BLaER1 treated with 17β-estradiol and CSF1 and Interleukin-3, amounts not matched to agents 10 nM and 100 nM (cell line): ENCODE measurements around the gene POLR3K.

Source experiments
- H3K27ac ChIP-seq, 11 experiments: shearing (Covaris generic); formaldehyde crosslinking; 2 replicates each; pipeline ENCODE4 v1.8.1; 2022
- H3K27me3 ChIP-seq, 11 experiments: shearing (Covaris generic); formaldehyde crosslinking; 2 replicates each; pipeline ENCODE4 v1.8.1; 2022
- H3K36me3 ChIP-seq, 11 experiments: shearing (Covaris generic); formaldehyde crosslinking; 2 replicates each; pipeline ENCODE4 v1.8.1; 2022
- H3K4me1 ChIP-seq, 10 experiments: shearing (Covaris generic); formaldehyde crosslinking; 2 replicates each; pipeline ENCODE4 v1.8.1; 2022
- H3K4me2 ChIP-seq, 11 experiments: shearing (Covaris generic); formaldehyde crosslinking; 2 replicates each; pipeline ENCODE4 v1.8.1; 2022
- H3K4me3 ChIP-seq, 10 experiments: shearing (Covaris generic); formaldehyde crosslinking; 2 replicates each; pipeline ENCODE4 v1.8.1; 2022
- H3K9ac ChIP-seq, 11 experiments: shearing (Covaris generic); formaldehyde crosslinking; 2 replicates each; pipeline ENCODE4 v1.8.1; 2022
- H3K9me3 ChIP-seq, 11 experiments: shearing (Covaris generic); formaldehyde crosslinking; replicated peaks in 1 of 11; 2 replicates each; pipeline ENCODE4 v1.8.1; 2022
- H4K20me1 ChIP-seq, 11 experiments: shearing (Covaris generic); formaldehyde crosslinking; 2 replicates each; pipeline ENCODE4 v1.8.1; 2022
- Cebpa-rat ChIP-seq, 11 experiments: shearing (Covaris generic); IDR thresholded peaks; 2 replicates each; pipeline ENCODE4 v1.8.1; 2022

Gene POLR3K

GRCh38 chr16:60166-60565 lies 6.8 kb upstream of the POLR3K start:
- Histone ChIP-seq H3K36me3 (peaks cover 38 to 90% (median 49%) of the 10 kb centered on the region in 11 experiments), H3K9ac (no peak overlapping the region), H3K27me3 (no peaks in the 10 kb centered on the region), H4K20me1 (peaks cover 0 to 71% (median 19%) of the 10 kb centered on the region in 11 experiments; a peak in 13 of 22 replicates), H3K4me1 (peaks cover 11 to 20% (median 14%) of the 10 kb centered on the region in 10 experiments; a peak in 19 of 20 replicates), H3K4me2 (no peak overlapping the region), H3K27ac (no peak overlapping the region), H3K4me3 (no peak overlapping the region), H3K9me3 (no peaks in the 10 kb centered on the region)
- TF ChIP-seq Cebpa-rat (IDR thresholded peaks at IDR 0.05): no peak

DNA sequence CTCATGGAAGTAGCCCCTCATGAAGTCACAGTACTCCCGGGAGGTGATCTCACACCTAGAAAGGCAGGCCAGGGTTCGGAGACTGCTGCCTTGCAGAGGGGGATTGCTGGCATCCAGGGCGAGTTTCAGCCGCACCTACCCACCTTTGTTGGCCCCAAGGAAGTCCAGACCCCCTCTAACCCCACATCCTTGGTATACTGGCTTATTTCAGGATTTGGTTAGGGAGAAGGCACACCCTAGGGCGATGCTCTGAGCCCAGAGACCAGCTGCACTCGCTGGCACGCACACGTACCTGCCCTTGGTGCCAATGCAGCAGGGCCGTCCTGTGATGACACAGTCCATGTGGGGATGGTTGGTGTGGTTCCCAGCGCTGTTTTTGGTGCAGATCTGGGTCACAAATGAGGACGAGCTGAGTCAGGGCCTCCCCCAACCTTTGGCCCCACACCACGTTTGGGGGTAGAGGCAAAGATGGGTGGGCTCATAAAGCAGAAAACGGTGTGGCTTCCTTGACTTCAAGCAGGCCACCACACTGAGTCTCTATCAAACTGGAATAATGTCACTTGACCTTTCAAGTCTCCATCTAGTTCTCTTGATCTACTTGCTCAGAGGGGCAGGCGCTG lies 6.1 kb upstream of the POLR3K start:
- Histone ChIP-seq H3K4me2 (no peak overlapping the region), H3K9me3 (no peaks in the 10 kb centered on the region), H3K36me3 (peaks cover 39 to 87% (median 52%) of the 10 kb centered on the region in 11 experiments), H3K27me3 (no peaks in the 10 kb centered on the region), H4K20me1 (peaks cover 0 to 71% (median 18%) of the 10 kb centered on the region in 11 experiments; a peak in 13 of 22 replicates), H3K4me3 (no peak overlapping the region), H3K9ac (peak overlapping the region in 1 of 11 experiments; percentile 15; a peak in 1 of 22 replicates), H3K27ac (no peak overlapping the region), H3K4me1 (peaks cover 17 to 26% (median 20%) of the 10 kb centered on the region in 10 experiments)
- TF ChIP-seq Cebpa-rat (IDR thresholded peaks at IDR 0.05): no peak

- Histone ChIP-seq H3K36me3 (peaks cover 39 to 80% (median 52%) of the 10 kb centered on the region in 11 experiments), H3K27me3 (no peaks in the 10 kb centered on the region), H3K27ac (no peak overlapping the region), H3K9me3 (no peaks in the 10 kb centered on the region), H3K9ac (peak overlapping the region in 1 of 11 experiments; percentile 15; a peak in 1 of 22 replicates), H3K4me3 (no peak overlapping the region), H3K4me1 (peaks cover 18 to 26% (median 21%) of the 10 kb centered on the region in 10 experiments), H3K4me2 (no peak overlapping the region), H4K20me1 (peaks cover 0 to 63% (median 21%) of the 10 kb centered on the region in 11 experiments; a peak in 13 of 22 replicates)
- TF ChIP-seq Cebpa-rat (IDR thresholded peaks at IDR 0.05): no peak
These were observed 5.4 kb upstream of the POLR3K start for GRCh38 chr16:58491-59439.

- H4K20me1 ChIP-seq: peaks cover 0 to 57% (median 24%) of the 10 kb centered on the region in 11 experiments; a peak in 13 of 22 replicates
- no peaks in the 10 kb centered on the region for H3K9me3 ChIP-seq
- peak overlapping the region in 1 of 11 experiments; percentile 32; a peak in 1 of 22 replicates for H3K4me2 ChIP-seq
- peaks cover 15 to 25% (median 18%) of the 10 kb centered on the region in 10 experiments for H3K4me1 ChIP-seq
- H3K4me3 ChIP-seq: no peak overlapping the region
- no peak overlapping the region for H3K9ac ChIP-seq
- no peaks in the 10 kb centered on the region for H3K27me3 ChIP-seq
- H3K27ac ChIP-seq: no peak overlapping the region
- peaks cover 39 to 69% (median 52%) of the 10 kb centered on the region in 11 experiments for H3K36me3 ChIP-seq
- TF ChIP-seq Cebpa-rat (IDR thresholded peaks at IDR 0.05): no peak
These were observed 4.3 kb upstream of the POLR3K start for GRCh38 chr16:57711-58110.

- no peak overlapping the region for H3K27ac ChIP-seq
- no peak overlapping the region for H3K4me3 ChIP-seq
- peak overlapping the region in 1 of 11 experiments; percentile 83; a peak in 2 of 22 replicates for H3K9ac ChIP-seq
- no peak for TF ChIP-seq Cebpa-rat (IDR thresholded peaks at IDR 0.05)
- H4K20me1 ChIP-seq: peaks cover 0 to 68% (median 36%) of the 10 kb centered on the region in 11 experiments; a peak in 17 of 22 replicates
- H3K27me3 ChIP-seq: no peaks in the 10 kb centered on the region
- no peak overlapping the region for H3K4me2 ChIP-seq
- no peaks in the 10 kb centered on the region for H3K9me3 ChIP-seq
- H3K36me3 ChIP-seq: peaks cover 43 to 64% (median 51%) of the 10 kb centered on the region in 11 experiments
- H3K4me1 ChIP-seq: peaks cover 28 to 38% (median 32%) of the 10 kb centered on the region in 10 experiments
These were observed 3.0 kb upstream of the POLR3K start for GRCh38 chr16:56231-56927.

DNA sequence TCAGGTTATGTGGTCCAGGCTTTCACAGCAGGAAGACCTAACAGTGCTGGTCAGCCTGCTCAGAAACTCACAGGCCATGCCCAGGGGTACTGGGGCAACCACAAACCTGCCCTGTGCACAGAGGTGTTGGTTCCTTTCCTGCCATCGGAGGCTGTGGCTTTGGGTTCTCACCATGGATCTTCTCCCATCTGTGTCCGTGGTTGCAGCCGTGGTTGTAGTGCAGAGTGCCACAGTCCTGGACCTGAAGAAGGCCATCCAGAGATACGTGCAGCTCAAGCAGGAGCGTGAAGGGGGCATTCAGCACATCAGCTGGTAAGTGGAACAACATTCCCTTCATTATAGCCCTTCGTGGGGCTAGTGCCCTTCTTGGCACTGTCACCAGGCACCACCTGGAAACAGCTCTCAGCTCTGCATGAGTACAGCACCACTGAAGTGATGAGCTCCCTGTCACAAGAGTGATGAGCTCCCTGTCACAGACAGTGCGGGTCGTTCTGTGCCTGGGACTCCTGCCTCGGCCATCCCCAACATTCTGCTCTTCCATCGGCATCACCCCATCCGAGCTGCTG lies 2.2 kb upstream of the POLR3K start:
- Histone ChIP-seq H3K4me2 (peak overlapping the region in 10 of 11 experiments; percentile 83 to 98 (median 94); a peak in 11 of 22 replicates), H3K36me3 (peaks cover 48 to 70% (median 59%) of the 10 kb centered on the region in 11 experiments), H3K9me3 (no peaks in the 10 kb centered on the region), H4K20me1 (peaks cover 0 to 75% (median 43%) of the 10 kb centered on the region in 11 experiments; a peak in 18 of 22 replicates), H3K4me1 (peaks cover 35 to 46% (median 39%) of the 10 kb centered on the region in 10 experiments), H3K4me3 (no peak overlapping the region; a peak in 1 of 20 replicates), H3K27ac (no peak overlapping the region), H3K9ac (peak overlapping the region in 4 of 11 experiments; percentile 83 to 91 (median 88); a peak in 6 of 22 replicates), H3K27me3 (no peaks in the 10 kb centered on the region)
- TF ChIP-seq Cebpa-rat (IDR thresholded peaks at IDR 0.05): no peak

DNA sequence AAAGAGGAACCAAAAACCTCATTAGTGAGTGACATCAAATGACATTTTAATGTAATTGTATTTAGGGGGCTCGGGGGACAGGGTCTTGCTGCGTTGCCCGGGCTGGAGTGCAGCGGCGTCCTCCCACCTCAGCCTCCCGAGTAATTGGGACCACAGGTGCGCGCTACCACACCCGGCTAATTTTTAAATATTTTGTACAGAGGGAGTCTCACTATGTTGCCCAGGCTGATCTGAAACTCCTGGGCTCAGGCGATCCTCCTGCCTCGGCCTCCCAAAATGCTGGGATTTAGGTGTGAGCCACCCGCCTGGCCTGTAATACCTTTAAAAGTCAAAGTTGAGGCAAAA lies 801 bp upstream of the POLR3K start:
- TF ChIP-seq Cebpa-rat (IDR thresholded peaks at IDR 0.05): no peak
- Histone ChIP-seq H3K4me3 (peak overlapping the region; percentile 69 to 93 (median 78)), H4K20me1 (peaks cover 0 to 79% (median 51%) of the 10 kb centered on the region in 11 experiments; a peak in 18 of 22 replicates), H3K4me2 (peak overlapping the region; percentile 79 to 98 (median 94)), H3K4me1 (peaks cover 35 to 51% (median 43%) of the 10 kb centered on the region in 10 experiments), H3K27me3 (no peaks in the 10 kb centered on the region), H3K9me3 (no peaks in the 10 kb centered on the region), H3K9ac (peak overlapping the region; percentile 82 to 91 (median 85)), H3K36me3 (peaks cover 45 to 72% (median 66%) of the 10 kb centered on the region in 11 experiments), H3K27ac (peak overlapping the region in 10 of 11 experiments; percentile 60 to 88 (median 84); a peak in 20 of 22 replicates)
